HG03039 (cell line): ENCODE results near the gene ANO7.

Source experiments
- ATAC-seq: cut with Tn5 transposase; IDR thresholded peaks from one replicate; pipeline ENCODE4 v1.9.1; 2021; ENCODE audit warnings: mild to moderate bottlenecking, moderate library complexity; ENCODE audit not compliant: unreplicated experiment

ANO7 gene

GRCh38 chr2:241225545-241225944 lies 37.1 kb downstream of the ANO7 start:
- no peak for ATAC-seq

- no peak for ATAC-seq
These were observed 37.5 kb downstream of the ANO7 start for GRCh38 chr2:241225983-241226382.

- no peak for ATAC-seq
These were observed 38.5 kb downstream of the ANO7 start for GRCh38 chr2:241226723-241227572.

GRCh38 chr2:241227594-241227993 lies 39.1 kb downstream of the ANO7 start:
- no peak for ATAC-seq

GRCh38 chr2:241228081-241228859 lies 39.8 kb downstream of the ANO7 start:
- ATAC-seq = no peak

- no peak for ATAC-seq
These were observed 40.5 kb downstream of the ANO7 start for GRCh38 chr2:241228860-241229516.

- no peak for ATAC-seq
These were observed 41.3 kb downstream of the ANO7 start for GRCh38 chr2:241229563-241230401.

- no peak for ATAC-seq
These were observed 42.0 kb downstream of the ANO7 start for GRCh38 chr2:241230435-241230834.

- ATAC-seq = no peak
These were observed 44.5 kb downstream of the ANO7 start for GRCh38 chr2:241232736-241233575.

- ATAC-seq = no peak
These were observed 45.8 kb downstream of the ANO7 start for GRCh38 chr2:241234066-241234790.

- ATAC-seq = no peak
These were observed 46.7 kb downstream of the ANO7 start for GRCh38 chr2:241234962-241235740.

- ATAC-seq = no peak
These were observed 47.5 kb downstream of the ANO7 start for GRCh38 chr2:241235859-241236593.

- ATAC-seq = no peak
These were observed 48.6 kb downstream of the ANO7 start for GRCh38 chr2:241237047-241237446.

- ATAC-seq = no peak
These were observed 49.5 kb downstream of the ANO7 start for GRCh38 chr2:241237949-241238371.

- no peak for ATAC-seq
These were observed 50.3 kb downstream of the ANO7 start for GRCh38 chr2:241238693-241239198.

GRCh38 chr2:241239552-241240202 lies 51.2 kb downstream of the ANO7 start:
- ATAC-seq = no peak
